Hematopoietic multipotent progenitor cell (in vitro differentiated cells): Measurements from ENCODE around the gene TRAF3. TPM values are rescaled to one million over a fixed set of nuclear protein-coding genes. Genes with fewer than 3 reads are reported as not detected.

ENCODE experiments used
- DNase-seq, 3 donors: peaks; one replicate each; pipeline ENCODE4 v3.0.0-alpha.2; 2011 to 2015; ENCODE audit warnings: low read depth in 2 of 3, low spot score in 2 of 3
- small RNA-seq: library from RNA; depleted of rRNA; stranded (forward); fragments of <200 nt; gene quantifications from one replicate; pipeline ENCODE3, GENCODE V24; 2012
- total RNA-seq: library from RNA; depleted of rRNA; stranded (reverse); fragments of >200 nt; gene quantifications from one replicate; pipeline ENCODE4 v1.2.3, GENCODE V29; 2012

The TRAF3 gene
- total RNA-seq, 1 donor = 10.5 TPM

- DNase-seq = no peak
Measured at GRCh38 chr14:102947321-102948103, 170.3 kb downstream of the TRAF3 start.

GRCh38 chr14:102948698-102949061, 171.4 kb downstream of the TRAF3 start:
- no peak for DNase-seq

- DNase-seq = peak in 1 of 3 donors; percentile 39
Measured at GRCh38 chr14:102949062-102949800, 172.0 kb downstream of the TRAF3 start.

- no peak for DNase-seq
Measured at GRCh38 chr14:102949801-102950451, 172.7 kb downstream of the TRAF3 start.

GRCh38 chr14:102951034-102951433, 173.8 kb downstream of the TRAF3 start:
- DNase-seq = no peak

GRCh38 chr14:102951799-102952198, 174.6 kb downstream of the TRAF3 start:
- no peak for DNase-seq

GRCh38 chr14:102952276-102952675, 175.0 kb downstream of the TRAF3 start:
- no peak for DNase-seq

- no peak for DNase-seq
Measured at GRCh38 chr14:102953100-102953499, 175.9 kb downstream of the TRAF3 start.

GRCh38 chr14:102954081-102954789, 177.0 kb downstream of the TRAF3 start:
- DNase-seq = no peak

- no peak for DNase-seq
Measured at GRCh38 chr14:102955636-102956408, 178.6 kb downstream of the TRAF3 start.

GRCh38 chr14:102957222-102957621, 180.0 kb downstream of the TRAF3 start:
- DNase-seq = no peak

GRCh38 chr14:102958461-102958860, 181.2 kb downstream of the TRAF3 start:
- no peak for DNase-seq

Small RNA genes lying within 50 kb of the gene (small RNA-seq; reads per million reads assigned to genes)
- gene RNU6-1316P = not detected

Other genes starting within 250 kb of the TRAF3 start
- gene RCOR1, start 184.8 kb upstream of the TRAF3 start, total RNA-seq = 13.5 TPM
- 3.0 TPM for gene AMN, start 145.2 kb downstream of the TRAF3 start, total RNA-seq